Breast epithelium (tissue), 4 donors: ENCODE measurements around the gene RFC4. TPM values are rescaled to one million over a fixed set of nuclear protein-coding genes. Genes with fewer than 3 reads are reported as not detected.

Source experiments
- DNase-seq, 2 donors: peaks; one replicate each; pipeline ENCODE4 v3.0.0-alpha.2; 2019; ENCODE audit warnings: low spot score in 2 of 2
- H3K27ac ChIP-seq, 2 donors: fragments of 200-600 bp; sonication (generic) in 1 of 2; one replicate each; pipeline ENCODE4 v1.5.1; 2016 to 2019; ENCODE audit warnings: mild to moderate bottlenecking in 1 of 2
- H3K27me3 ChIP-seq, 2 donors: fragments of 200-600 bp; sonication (generic) in 1 of 2; one replicate each; pipeline versions ENCODE4 v1.5.1 to v1.6.0; 2017 to 2019; ENCODE audit warnings: control low read depth in 1 of 2, mild to moderate bottlenecking in 1 of 2
- H3K36me3 ChIP-seq: fragments of 200-600 bp; one replicate; pipeline ENCODE4 v1.5.1; 2019
- H3K4me1 ChIP-seq, 2 donors: fragments of 200-600 bp; sonication (generic); one replicate each; pipeline ENCODE4 v1.5.1; 2016 to 2019; ENCODE audit warnings: control low read depth in 1 of 2
- H3K4me3 ChIP-seq, 3 donors: fragments of 200-600 bp; sonication (generic); 1 replicate in 2 of 3; 2 replicates in 1 of 3; pipeline ENCODE4 v1.5.1; 2016 to 2019; ENCODE audit warnings: mild to moderate bottlenecking in 3 of 3, moderate library complexity in 2 of 3
- H3K9me3 ChIP-seq, 2 donors: fragments of 200-600 bp; sonication (generic) in 1 of 2; one replicate each; pipeline ENCODE4 v1.5.1; 2016 to 2019; ENCODE audit warnings: control low read depth in 1 of 2
- POLR2A ChIP-seq: fragments of 450-650 bp; IDR thresholded peaks from one replicate; pipeline ENCODE4 v1.6.1; 2016; ENCODE audit warnings: antibody characterized with exemption, mild to moderate bottlenecking, moderate library complexity
- POLR2AphosphoS5 ChIP-seq, 3 donors: sonication (generic); formaldehyde crosslinking; IDR thresholded peaks; one replicate each; pipeline ENCODE4 v1.6.1; 2017; ENCODE audit warnings: antibody characterized with exemption in 3 of 3
- intact Hi-C: fragments of 100-400 bp; cut with DNase I; formaldehyde crosslinking; loops from one replicate; pipeline ENCODE4 v1.15.1; 2023; ENCODE audit warnings: low total_unique reads
- total RNA-seq, 3 donors: library from RNA; depleted of rRNA; stranded (reverse); fragments of >200 nt; gene quantifications; one replicate each; pipeline ENCODE4 v1.1.0, GENCODE V29; 2016
- TF ChIP-seq, protein P1 (sequence below), 3 donors: fragments of 450-650 bp; IDR thresholded peaks; one replicate each; pipeline ENCODE4 v1.5.1; 2016 to 2017; ENCODE audit warnings: antibody characterized with exemption in 3 of 3, mild to moderate bottlenecking in 3 of 3, moderate library complexity in 3 of 3

The RFC4 gene
- total RNA-seq, 3 donors from 2014 or later: 8.5 to 14.5 (median 10.8) TPM

DNA sequence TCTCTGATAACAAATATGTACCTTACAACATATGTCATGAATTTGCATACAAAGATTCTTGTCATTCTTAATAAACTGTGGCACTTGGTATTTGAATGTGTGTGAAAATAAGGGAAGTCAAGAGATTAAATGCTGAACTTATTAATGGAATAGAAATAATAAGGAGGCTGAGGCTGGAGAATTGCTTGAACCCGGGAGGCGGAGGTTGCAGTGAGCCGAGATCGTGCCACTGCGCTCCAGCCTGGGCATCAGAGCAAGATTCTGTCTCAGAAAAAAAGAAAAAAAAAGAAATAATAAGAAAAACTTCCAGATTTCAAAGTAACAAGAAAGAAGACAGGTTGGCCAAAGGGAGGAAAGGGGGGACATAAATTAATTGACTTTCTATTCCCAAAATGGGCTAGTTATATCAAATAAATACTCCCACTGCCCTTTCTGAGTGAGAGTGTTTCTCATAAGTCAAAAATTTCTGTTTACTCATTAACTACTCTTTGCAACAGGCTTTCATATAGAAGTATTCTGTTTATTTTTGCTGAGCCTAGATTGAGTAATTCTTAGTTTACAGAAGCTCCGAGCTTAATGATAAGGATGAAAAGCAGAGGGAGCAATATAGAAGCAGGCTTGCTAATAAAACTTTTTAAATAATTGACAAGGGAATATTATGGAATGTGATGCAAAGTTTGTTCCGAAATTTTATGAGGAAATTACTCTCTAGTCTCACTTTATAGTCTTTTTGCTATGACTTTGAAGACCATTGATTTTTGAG is 63.5 kb downstream of the RFC4 start:
- H3K4me3 ChIP-seq: no peak overlapping the region
- intact Hi-C loops: no loop called here
- TF ChIP-seq POLR2AphosphoS5 (IDR thresholded peaks at IDR 0.05) (no peak), POLR2A (no peak)
- TF ChIP-seq, protein P1, sequence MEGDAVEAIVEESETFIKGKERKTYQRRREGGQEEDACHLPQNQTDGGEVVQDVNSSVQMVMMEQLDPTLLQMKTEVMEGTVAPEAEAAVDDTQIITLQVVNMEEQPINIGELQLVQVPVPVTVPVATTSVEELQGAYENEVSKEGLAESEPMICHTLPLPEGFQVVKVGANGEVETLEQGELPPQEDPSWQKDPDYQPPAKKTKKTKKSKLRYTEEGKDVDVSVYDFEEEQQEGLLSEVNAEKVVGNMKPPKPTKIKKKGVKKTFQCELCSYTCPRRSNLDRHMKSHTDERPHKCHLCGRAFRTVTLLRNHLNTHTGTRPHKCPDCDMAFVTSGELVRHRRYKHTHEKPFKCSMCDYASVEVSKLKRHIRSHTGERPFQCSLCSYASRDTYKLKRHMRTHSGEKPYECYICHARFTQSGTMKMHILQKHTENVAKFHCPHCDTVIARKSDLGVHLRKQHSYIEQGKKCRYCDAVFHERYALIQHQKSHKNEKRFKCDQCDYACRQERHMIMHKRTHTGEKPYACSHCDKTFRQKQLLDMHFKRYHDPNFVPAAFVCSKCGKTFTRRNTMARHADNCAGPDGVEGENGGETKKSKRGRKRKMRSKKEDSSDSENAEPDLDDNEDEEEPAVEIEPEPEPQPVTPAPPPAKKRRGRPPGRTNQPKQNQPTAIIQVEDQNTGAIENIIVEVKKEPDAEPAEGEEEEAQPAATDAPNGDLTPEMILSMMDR (IDR thresholded peaks at IDR 0.05): no peak
- no peaks in the 10 kb centered on the region for H3K9me3 ChIP-seq
- H3K27me3 ChIP-seq: no peaks in the 10 kb centered on the region
- no peak for DNase-seq
- no peak overlapping the region for H3K27ac ChIP-seq
- H3K4me1 ChIP-seq: no peaks in the 10 kb centered on the region
- no peaks in the 10 kb centered on the region for H3K36me3 ChIP-seq

Other genes starting within 250 kb of the RFC4 start
- 10 to 100 TPM; 15.0 to 19.6 (median 17.4) TPM for gene TBCCD1, start 239.1 kb downstream of the RFC4 start, total RNA-seq
- 10 to 100 TPM; 40.0 to 41.6 (median 41.6) TPM for gene DNAJB11, start 235.8 kb downstream of the RFC4 start, total RNA-seq
- not detected for gene AHSG, start 193.4 kb downstream of the RFC4 start, total RNA-seq
- gene FETUB, start 166.1 kb downstream of the RFC4 start, total RNA-seq: not detected
- gene HRG, start 140.5 kb downstream of the RFC4 start, total RNA-seq: not detected
- gene KNG1, start 89.1 kb downstream of the RFC4 start, total RNA-seq: under 1 TPM in 1 of 3 donors, not detected in 2; 0.48 TPM
- gene EIF4A2, start 22.9 kb downstream of the RFC4 start, total RNA-seq: 100 to 1,000 TPM; 264 to 592 (median 493) TPM
- 1,000 to 10,000 TPM in 1 of 3 donors, 100 to 1,000 TPM in 2; 137 to 2,151 (median 208) TPM for gene ADIPOQ, start 36.2 kb upstream of the RFC4 start, total RNA-seq
- 10 to 100 TPM; 28.5 to 79.6 (median 42.3) TPM for gene ST6GAL1, start 124.0 kb upstream of the RFC4 start, total RNA-seq